SU-DHL-6 (cell line): Measurements from ENCODE around the gene SLX4IP.

Experiments
- H2AFZ ChIP-seq: fragments of 200-600 bp; sonication (generic); 2 replicates; pipeline ENCODE4 v1.6.1; 2014; ENCODE audit warnings: low read depth, mild to moderate bottlenecking, moderate library complexity, mixed read lengths, antibody characterized with exemption, low read length; ENCODE audit not compliant: severe bottlenecking
- H3F3A ChIP-seq: fragments of 200-600 bp; shearing (Covaris generic); 2 replicates; pipeline ENCODE4 v1.6.0; 2016; ENCODE audit warnings: antibody characterized with exemption, mild to moderate bottlenecking; ENCODE audit not compliant: insufficient read depth
- H3K27ac ChIP-seq: fragments of 200-600 bp; sonication (generic); 2 replicates; pipeline ENCODE4 v1.5.1; 2016; ENCODE audit warnings: low read depth, mild to moderate bottlenecking, low read length, moderate library complexity, mixed read lengths
- H3K27me3 ChIP-seq: fragments of 200-600 bp; sonication (generic), shearing (Covaris generic); 2 replicates; pipeline ENCODE4 v1.6.0; 2014; ENCODE audit warnings: mild to moderate bottlenecking, low read length
- H3K36me3 ChIP-seq: fragments of 200-600 bp; sonication (generic); 2 replicates; pipeline ENCODE4 v1.6.1; 2014; ENCODE audit warnings: mild to moderate bottlenecking, low read length, mixed read lengths
- H3K4me2 ChIP-seq: fragments of 300-600, 200-600 bp; shearing (Covaris generic), sonication (generic); 2 replicates; pipeline ENCODE4 v1.6.0; 2014; ENCODE audit warnings: low read length, low read depth, mild to moderate bottlenecking; ENCODE audit not compliant: poor library complexity, severe bottlenecking
- H3K4me3 ChIP-seq: fragments of 200-600 bp; sonication (generic); 2 replicates; pipeline ENCODE4 v1.5.1; 2014; ENCODE audit warnings: antibody characterized with exemption, low read length, mild to moderate bottlenecking, mixed read lengths; ENCODE audit not compliant: insufficient read depth, poor library complexity, severe bottlenecking
- H3K79me2 ChIP-seq: fragments of 200-600 bp; sonication (generic); 2 replicates; pipeline ENCODE4 v1.6.1; 2014; ENCODE audit warnings: mild to moderate bottlenecking, low read length, moderate library complexity; ENCODE audit not compliant: insufficient read depth
- H3K9ac ChIP-seq: fragments of 200-600 bp; sonication (generic); 2 replicates; pipeline ENCODE4 v1.7.0; 2014; ENCODE audit warnings: mild to moderate bottlenecking, low read length
- H3K9me2 ChIP-seq: fragments of 200-600 bp; sonication (generic); replicated peaks from 2 replicates; pipeline ENCODE4 v1.6.1; 2014; ENCODE audit warnings: low read length; ENCODE audit not compliant: insufficient read depth
- H3K9me3 ChIP-seq: fragments of 200-600 bp; sonication (generic); 2 replicates; pipeline ENCODE4 v1.6.1; 2014; ENCODE audit warnings: low read length, mixed read lengths; ENCODE audit not compliant: insufficient read depth
- H4K20me1 ChIP-seq: fragments of 200-600 bp; sonication (generic); 2 replicates; pipeline ENCODE4 v1.6.1; 2014; ENCODE audit warnings: low read depth, mild to moderate bottlenecking, antibody characterized with exemption, low read length, moderate library complexity, mixed read lengths
- EZH2phosphoT487 ChIP-seq: fragments of 200-600 bp; sonication (generic), shearing (Covaris generic); conservative IDR thresholded peaks from 2 replicates; pipeline ENCODE4 v1.6.1; 2018; ENCODE audit warnings: mild to moderate bottlenecking, antibody characterized with exemption, low read length, moderate library complexity, mixed read lengths
- TF ChIP-seq, protein P1 (sequence below): fragments of 200-600 bp; sonication (generic); IDR thresholded peaks from one replicate; pipeline ENCODE4 v1.5.1; 2017; ENCODE audit warnings: antibody characterized with exemption, mild to moderate bottlenecking, low read length, moderate library complexity; ENCODE audit not compliant: insufficient read depth, poor library complexity, severe bottlenecking

The SLX4IP gene

DNA sequence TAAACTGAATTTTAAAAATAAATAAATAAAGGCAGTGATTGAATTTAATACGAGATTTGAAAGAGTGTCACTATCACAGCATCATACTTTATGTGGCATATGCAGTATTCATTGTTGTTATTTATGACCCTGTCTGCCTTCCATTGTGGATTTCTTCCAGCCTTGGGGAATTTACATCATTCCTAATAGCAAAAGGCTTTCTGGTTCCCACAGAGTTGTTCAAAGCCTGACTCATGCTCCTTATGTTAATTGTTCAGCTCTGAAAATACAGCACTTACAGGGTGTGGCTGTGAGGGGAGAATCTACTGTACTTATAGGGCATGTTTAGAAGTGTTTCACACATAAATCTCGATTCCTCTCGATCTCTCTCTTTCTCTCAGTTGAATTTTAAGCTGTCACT lies 184.3 kb downstream of the SLX4IP start:
- H3K9me2 ChIP-seq, result no peaks in the 10 kb centered on the region
- no peak overlapping the region for H3K9ac ChIP-seq
- no peak for TF ChIP-seq EZH2phosphoT487
- TF ChIP-seq, protein P1, sequence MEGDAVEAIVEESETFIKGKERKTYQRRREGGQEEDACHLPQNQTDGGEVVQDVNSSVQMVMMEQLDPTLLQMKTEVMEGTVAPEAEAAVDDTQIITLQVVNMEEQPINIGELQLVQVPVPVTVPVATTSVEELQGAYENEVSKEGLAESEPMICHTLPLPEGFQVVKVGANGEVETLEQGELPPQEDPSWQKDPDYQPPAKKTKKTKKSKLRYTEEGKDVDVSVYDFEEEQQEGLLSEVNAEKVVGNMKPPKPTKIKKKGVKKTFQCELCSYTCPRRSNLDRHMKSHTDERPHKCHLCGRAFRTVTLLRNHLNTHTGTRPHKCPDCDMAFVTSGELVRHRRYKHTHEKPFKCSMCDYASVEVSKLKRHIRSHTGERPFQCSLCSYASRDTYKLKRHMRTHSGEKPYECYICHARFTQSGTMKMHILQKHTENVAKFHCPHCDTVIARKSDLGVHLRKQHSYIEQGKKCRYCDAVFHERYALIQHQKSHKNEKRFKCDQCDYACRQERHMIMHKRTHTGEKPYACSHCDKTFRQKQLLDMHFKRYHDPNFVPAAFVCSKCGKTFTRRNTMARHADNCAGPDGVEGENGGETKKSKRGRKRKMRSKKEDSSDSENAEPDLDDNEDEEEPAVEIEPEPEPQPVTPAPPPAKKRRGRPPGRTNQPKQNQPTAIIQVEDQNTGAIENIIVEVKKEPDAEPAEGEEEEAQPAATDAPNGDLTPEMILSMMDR, result no peak
- H3K27me3 ChIP-seq, result no peaks in the 10 kb centered on the region
- no peak overlapping the region for H2AFZ ChIP-seq
- H3F3A ChIP-seq, result no peaks in the 10 kb centered on the region
- no peak overlapping the region for H3K27ac ChIP-seq
- no peak overlapping the region for H3K4me3 ChIP-seq
- no peaks in the 10 kb centered on the region for H3K79me2 ChIP-seq
- H3K9me3 ChIP-seq, result no peaks in the 10 kb centered on the region
- no peaks in the 10 kb centered on the region for H4K20me1 ChIP-seq
- no peaks in the 10 kb centered on the region for H3K36me3 ChIP-seq
- no peak overlapping the region for H3K4me2 ChIP-seq

DNA sequence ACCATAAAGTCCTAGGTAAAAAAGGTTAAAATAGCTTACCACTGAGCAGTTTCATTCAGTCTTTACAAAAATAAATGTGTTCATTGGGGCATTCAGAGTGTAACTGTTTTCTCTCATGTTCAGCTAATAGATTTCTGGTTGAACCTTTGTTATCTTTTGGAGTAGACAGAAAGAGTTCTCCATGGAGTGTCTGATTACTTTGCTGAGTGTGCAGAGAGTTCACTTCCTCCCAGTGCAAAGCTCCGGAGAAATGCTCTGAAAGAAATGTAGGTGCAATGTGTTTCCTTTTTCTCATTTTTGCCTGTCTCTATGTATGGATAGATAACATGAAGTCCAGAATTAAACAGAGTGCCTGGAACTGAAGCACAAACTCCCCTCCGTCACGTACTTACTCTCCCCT lies 186.0 kb downstream of the SLX4IP start:
- Histone ChIP-seq H4K20me1 (no peaks in the 10 kb centered on the region), H3K4me2 (no peak overlapping the region), H3K36me3 (no peaks in the 10 kb centered on the region), H2AFZ (no peak overlapping the region), H3K9ac (no peak overlapping the region), H3K9me2 (no peaks in the 10 kb centered on the region), H3K4me3 (no peak overlapping the region), H3F3A (no peaks in the 10 kb centered on the region), H3K27me3 (no peaks in the 10 kb centered on the region), H3K27ac (no peak overlapping the region), H3K9me3 (no peaks in the 10 kb centered on the region), H3K79me2 (no peaks in the 10 kb centered on the region)
- TF ChIP-seq, protein P1, result no peak
- no peak for TF ChIP-seq EZH2phosphoT487

DNA sequence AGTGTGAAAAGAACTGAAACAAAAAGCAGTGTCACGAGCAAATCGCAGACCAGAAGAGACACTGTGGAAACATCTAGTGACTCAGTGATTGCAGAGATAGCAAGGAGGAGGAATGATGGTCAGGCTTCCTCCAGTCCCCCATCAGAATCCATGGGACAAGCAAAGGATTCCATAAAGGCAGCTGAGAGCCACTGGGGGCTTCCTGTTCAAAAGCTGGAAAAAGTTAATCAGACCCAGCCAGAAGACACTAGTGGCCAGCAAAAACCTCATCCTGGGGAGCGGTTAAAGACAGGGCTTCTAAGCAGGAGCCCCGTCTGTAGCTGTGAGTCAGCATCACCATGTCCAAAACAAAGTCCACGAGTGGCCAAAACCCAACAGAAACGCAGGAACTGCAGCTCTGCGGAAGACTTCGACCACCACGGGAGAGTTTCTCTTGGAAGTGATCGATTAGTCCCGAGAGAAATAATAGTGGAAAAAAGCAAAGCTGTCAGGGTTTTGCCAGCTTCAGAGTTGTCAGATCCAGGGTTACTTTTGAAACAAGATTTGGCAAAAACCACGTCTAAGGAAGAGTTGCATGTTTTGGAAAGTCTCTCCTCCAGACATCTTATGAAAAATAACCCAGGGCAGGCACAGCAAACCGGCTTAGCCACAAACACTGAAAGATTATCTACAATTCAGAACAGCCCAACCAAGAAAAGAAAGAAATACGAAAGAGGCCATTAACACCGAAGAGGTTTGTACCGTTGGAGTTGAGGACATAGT lies 187.7 kb downstream of the SLX4IP start:
- Histone ChIP-seq H3K9me2 (no peaks in the 10 kb centered on the region), H4K20me1 (no peaks in the 10 kb centered on the region), H3K9ac (no peak overlapping the region), H3K4me3 (no peak overlapping the region), H3K79me2 (no peaks in the 10 kb centered on the region), H3K36me3 (no peaks in the 10 kb centered on the region), H3K27me3 (no peaks in the 10 kb centered on the region), H3F3A (no peaks in the 10 kb centered on the region), H3K9me3 (no peaks in the 10 kb centered on the region), H2AFZ (no peak overlapping the region), H3K4me2 (no peak overlapping the region), H3K27ac (no peak overlapping the region)
- TF ChIP-seq, protein P1, result no peak
- no peak for TF ChIP-seq EZH2phosphoT487
